Peyer's patch (tissue), 4 donors: Measurements from ENCODE around the gene PRPSAP1. TPM values are rescaled to one million over a fixed set of nuclear protein-coding genes. Genes with fewer than 3 reads are reported as not detected.
A peak's percentile ranks its signal among the peaks of the same experiment; 100 is the strongest.

Experiments
- DNase-seq, 3 donors: peaks; one replicate each; pipeline ENCODE4 v3.0.0-alpha.2; 2017 to 2019
- H3K27ac ChIP-seq, 4 donors: fragments of 200-600 bp; sonication (generic); one replicate each; pipeline ENCODE4 v1.5.1; 2016 to 2019
- H3K27me3 ChIP-seq, 2 donors: fragments of 200-600 bp; sonication (generic); one replicate each; pipeline ENCODE4 v1.5.1; 2019
- H3K36me3 ChIP-seq, 3 donors: fragments of 200-600 bp; sonication (generic); one replicate each; pipeline ENCODE4 v1.5.1; 2016 to 2019
- H3K4me1 ChIP-seq, 4 donors: fragments of 200-600 bp; sonication (generic); one replicate each; pipeline ENCODE4 v1.5.1; 2016 to 2019
- H3K4me3 ChIP-seq, 4 donors: fragments of 200-600 bp; sonication (generic); 1 replicate in 3 of 4; 2 replicates in 1 of 4; pipeline ENCODE4 v1.5.1; 2016 to 2019; ENCODE audit warnings: mild to moderate bottlenecking in 1 of 4
- H3K9me3 ChIP-seq, 4 donors: fragments of 200-600 bp; sonication (generic); one replicate each; pipeline ENCODE4 v1.5.1; 2016 to 2019; ENCODE audit warnings: mild to moderate bottlenecking in 1 of 4
- CTCF ChIP-seq, 6 experiments: fragments of 450-650 bp in 4 of 6; fragments of 200-600 bp in 2 of 6; sonication (generic) in 1 of 6; IDR thresholded peaks; one replicate each; pipeline ENCODE4 v1.5.1; 2017 to 2019; ENCODE audit warnings: antibody characterized with exemption in 6 of 6, mild to moderate bottlenecking in 3 of 6, moderate library complexity in 1 of 6
- POLR2A ChIP-seq, 2 donors: fragments of 450-650 bp; IDR thresholded peaks; one replicate each; pipeline ENCODE4 v1.5.1; 2017; ENCODE audit warnings: antibody characterized with exemption in 2 of 2, mild to moderate bottlenecking in 2 of 2, moderate library complexity in 2 of 2
- total RNA-seq, 4 donors: library from RNA; depleted of rRNA; stranded (reverse); fragments of >200 nt; gene quantifications; one replicate each; pipeline ENCODE4 v1.1.0, GENCODE V29; 2016

Gene PRPSAP1
- total RNA-seq, 4 donors from 2014 or later: 39.4 to 105 (median 70.4) TPM

- no peaks in the 10 kb centered on the region for H3K9me3 ChIP-seq
- no peaks in the 10 kb centered on the region for H3K27me3 ChIP-seq
- no peak overlapping the region for H3K4me3 ChIP-seq
- TF ChIP-seq POLR2A (IDR thresholded peaks at IDR 0.05): no peak
- TF ChIP-seq CTCF (IDR thresholded peaks at IDR 0.05): no peak
- no peak overlapping the region for H3K27ac ChIP-seq
- no peak for DNase-seq
- H3K36me3 ChIP-seq: no peaks in the 10 kb centered on the region
- peaks cover 0 to 4% (median 0%) of the 10 kb centered on the region in 4 donors for H3K4me1 ChIP-seq
Measured at GRCh38 chr17:76278268-76278908, 75.3 kb downstream of the PRPSAP1 start.

- Histone ChIP-seq H3K27ac (no peak overlapping the region), H3K27me3 (no peaks in the 10 kb centered on the region), H3K36me3 (no peaks in the 10 kb centered on the region), H3K4me3 (no peak overlapping the region), H3K4me1 (peaks cover 0 to 12% (median 3%) of the 10 kb centered on the region in 4 donors), H3K9me3 (no peaks in the 10 kb centered on the region)
- DNase-seq: no peak
- TF ChIP-seq POLR2A (IDR thresholded peaks at IDR 0.05): no peak
- TF ChIP-seq CTCF (IDR thresholded peaks at IDR 0.05): no peak
Measured at GRCh38 chr17:76277300-76278267, 76.1 kb downstream of the PRPSAP1 start.

- no peak overlapping the region for H3K27ac ChIP-seq
- H3K4me1 ChIP-seq: peaks cover 2 to 19% (median 11%) of the 10 kb centered on the region in 4 donors
- no peak for DNase-seq
- H3K36me3 ChIP-seq: no peaks in the 10 kb centered on the region
- H3K27me3 ChIP-seq: no peaks in the 10 kb centered on the region
- no peaks in the 10 kb centered on the region for H3K9me3 ChIP-seq
- H3K4me3 ChIP-seq: no peak overlapping the region
- TF ChIP-seq CTCF (IDR thresholded peaks at IDR 0.05): no peak
- no peak for TF ChIP-seq POLR2A (IDR thresholded peaks at IDR 0.05)
Measured at GRCh38 chr17:76276461-76277299, 77.0 kb downstream of the PRPSAP1 start.

- no peak overlapping the region for H3K4me3 ChIP-seq
- H3K36me3 ChIP-seq: no peaks in the 10 kb centered on the region
- peak in 1 of 3 donors; percentile 35 for DNase-seq
- no peaks in the 10 kb centered on the region for H3K9me3 ChIP-seq
- no peaks in the 10 kb centered on the region for H3K27me3 ChIP-seq
- TF ChIP-seq CTCF (IDR thresholded peaks at IDR 0.05): no peak
- no peak for TF ChIP-seq POLR2A (IDR thresholded peaks at IDR 0.05)
- peaks cover 4 to 25% (median 17%) of the 10 kb centered on the region in 4 donors for H3K4me1 ChIP-seq
- no peak overlapping the region for H3K27ac ChIP-seq
Measured at GRCh38 chr17:76276069-76276431, 77.7 kb downstream of the PRPSAP1 start.

GRCh38 chr17:76275382-76276068, 78.2 kb downstream of the PRPSAP1 start:
- no peaks in the 10 kb centered on the region for H3K9me3 ChIP-seq
- H3K4me1 ChIP-seq: peaks cover 4 to 29% (median 22%) of the 10 kb centered on the region in 4 donors
- H3K4me3 ChIP-seq: no peak overlapping the region
- H3K27ac ChIP-seq: no peak overlapping the region
- no peak for TF ChIP-seq CTCF (IDR thresholded peaks at IDR 0.05)
- TF ChIP-seq POLR2A (IDR thresholded peaks at IDR 0.05): no peak
- no peak for DNase-seq
- H3K27me3 ChIP-seq: no peaks in the 10 kb centered on the region
- peaks cover 0 to 4% (median 0%) of the 10 kb centered on the region in 3 donors for H3K36me3 ChIP-seq
